Adrenal gland (tissue), 12 donors: Measurements from ENCODE around the gene STMN3. TPM values are rescaled to one million over a fixed set of nuclear protein-coding genes. Genes with fewer than 3 reads are reported as not detected.
A peak's percentile ranks its signal among the peaks of the same experiment; 100 is the strongest.

Source experiments
- DNase-seq, 7 donors: peaks; one replicate each; pipeline ENCODE4 v3.0.0-alpha.2; 2019 to 2020
- H3K27ac ChIP-seq, 5 donors: fragments of 200-600 bp; sonication (generic) in 4 of 5; 1 replicate in 3 of 5; 2 replicates in 2 of 5; pipeline versions ENCODE4 v1.5.1 to v1.8.0; 2016 to 2020; ENCODE audit warnings: mild to moderate bottlenecking in 1 of 5
- H3K27me3 ChIP-seq: fragments of 200-600 bp; 2 replicates; pipeline ENCODE4 v1.8.0; 2021
- H3K36me3 ChIP-seq, 2 donors: fragments of 200-600 bp; replicated peaks in 1 of 2; 1 replicate in 1 of 2; 2 replicates in 1 of 2; pipeline versions ENCODE4 v1.5.1 to v1.8.0; 2018 to 2022
- H3K4me1 ChIP-seq, 2 donors: fragments of 200-600 bp; replicated peaks in 1 of 2; 1 replicate in 1 of 2; 2 replicates in 1 of 2; pipeline versions ENCODE4 v1.5.1 to v1.8.0; 2018 to 2021
- H3K4me3 ChIP-seq, 4 donors: fragments of 200-600 bp; sonication (generic) in 3 of 4; one replicate each; pipeline ENCODE4 v1.5.1; 2016 to 2018
- H3K9me3 ChIP-seq, 3 donors: fragments of 200-600 bp; sonication (generic) in 1 of 3; replicated peaks in 1 of 3; 1 replicate in 2 of 3; 2 replicates in 1 of 3; pipeline versions ENCODE4 v1.5.1 to v1.8.0; 2016 to 2021
- POLR2A ChIP-seq, 2 donors: fragments of 450-650 bp; IDR thresholded peaks; one replicate each; pipeline ENCODE4 v1.6.1; 2017; ENCODE audit warnings: antibody characterized with exemption in 2 of 2, mild to moderate bottlenecking in 2 of 2, moderate library complexity in 1 of 2
- WGBS, 4 donors: extraction: QIAGEN DNeasy Blood & Tissue Kit in 2 of 4; methylation state at CpG; one replicate each; pipeline versions ENCODE4 v1.1.5 to v1.1.7; 2013 to 2017; 5-methylcytosine and 5-hydroxymethylcytosine counted together
- intact Hi-C, 2 donors: fragments of 100-400 bp; cut with DNase I; formaldehyde crosslinking; loops; one replicate each; pipeline versions ENCODE4 v1.14.1 to v1.15.0; 2022 to 2023
- polyA plus RNA-seq, 3 donors: library from polyadenylated mRNA; stranded (reverse); fragments of 200-250 nt in 2 of 3; fragments of 350-450 nt in 1 of 3; fragmentation: Illumina TruSeq in 1 of 3; extraction: RNeasy Lipid Tissue Mini Kit (QIAGEN cat#74804) in 1 of 3; gene quantifications; one replicate each; pipeline ENCODE4 v1.2.3, GENCODE V29; 2013 to 2014
- total RNA-seq, 9 donors: library from RNA; depleted of rRNA in 4 of 9; stranded (reverse); fragments of >200 nt in 4 of 9; fragments of 120-200 nt in 1 of 9; fragmentation: NEBNext Ultra II Directional in 1 of 9; extraction: Animal tissue kit (Norgen Biotek cat#: 25700) in 1 of 9; gene quantifications; one replicate each; pipeline versions ENCODE4 v1.1.0 to v1.2.4, GENCODE V29; 2013 to 2023
- TF ChIP-seq, protein P1 (sequence below), 6 experiments: fragments of 450-650 bp in 4 of 6; fragments of 200-600 bp in 2 of 6; sonication (generic) in 1 of 6; IDR thresholded peaks; 1 replicate in 5 of 6; 2 replicates in 1 of 6; pipeline versions ENCODE4 v1.5.1 to v1.8.0; 2016 to 2021; ENCODE audit warnings: antibody characterized with exemption in 6 of 6, mild to moderate bottlenecking in 2 of 6, moderate library complexity in 1 of 6
- donor health status: healthy with polysubstance abuse.
- donor health status: Bipolar disorder and iron deficiency.
- donor health status: DM: yes; HTN: yes; CAD: no.
- donor health status: DM: no; HTN: no; CAD: no.
- donor health status: DM: no; HTN: no; CAD: no.
- donor health status: DM: yes; HTN: yes; CAD: no.

Gene STMN3
- total and polyA plus RNA-seq, 12 donors, result 29.2 to 109 (median 54.5) TPM

DNA sequence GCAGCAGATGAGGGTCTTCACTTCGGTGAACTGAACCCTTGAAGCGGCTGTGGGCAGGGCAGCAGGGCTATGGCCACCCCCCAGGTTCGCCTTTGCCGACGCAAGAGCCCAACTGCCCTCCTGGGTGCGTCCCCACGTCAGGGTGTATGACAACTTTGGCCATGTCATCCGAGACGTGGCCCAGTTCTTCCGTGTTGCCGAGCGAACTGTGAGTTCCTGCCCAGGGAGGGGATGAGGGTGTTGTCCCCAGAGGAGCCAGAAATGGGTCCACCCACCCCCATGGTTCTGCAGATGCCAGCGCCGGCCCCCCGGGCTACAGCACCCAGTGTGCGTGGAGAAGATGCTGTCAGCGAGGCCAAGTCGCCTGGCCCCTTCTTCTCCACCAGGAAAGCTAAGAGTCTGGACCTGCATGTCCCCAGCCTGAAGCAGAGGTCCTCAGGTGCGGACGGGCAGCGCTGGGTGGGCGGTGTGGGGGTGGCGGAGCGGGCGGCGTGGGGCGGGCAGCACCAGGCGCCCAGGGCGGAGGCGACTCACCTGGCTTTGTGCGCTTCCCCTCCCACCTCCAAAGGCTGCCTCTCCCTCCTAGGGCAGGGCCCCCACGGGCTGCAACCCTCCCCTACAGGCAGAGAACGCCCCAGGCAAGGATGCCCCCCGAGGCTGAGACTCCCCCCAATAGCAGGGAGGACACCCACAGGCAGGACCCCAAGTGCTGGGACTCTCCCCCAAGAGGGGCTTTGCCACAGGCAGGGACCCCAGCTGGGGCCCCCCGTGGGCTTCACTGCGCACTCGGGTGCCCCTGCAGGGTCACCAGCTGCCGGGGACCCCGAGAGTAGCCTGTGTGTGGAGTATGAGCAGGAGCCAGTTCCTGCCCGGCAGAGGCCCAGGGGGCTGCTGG is 37.0 kb upstream of the STMN3 start:
- peak in 2 of 7 donors; percentile 11 to 32 for DNase-seq
- no peak for TF ChIP-seq POLR2A (IDR thresholded peaks at IDR 0.05)
- TF ChIP-seq, protein P1, sequence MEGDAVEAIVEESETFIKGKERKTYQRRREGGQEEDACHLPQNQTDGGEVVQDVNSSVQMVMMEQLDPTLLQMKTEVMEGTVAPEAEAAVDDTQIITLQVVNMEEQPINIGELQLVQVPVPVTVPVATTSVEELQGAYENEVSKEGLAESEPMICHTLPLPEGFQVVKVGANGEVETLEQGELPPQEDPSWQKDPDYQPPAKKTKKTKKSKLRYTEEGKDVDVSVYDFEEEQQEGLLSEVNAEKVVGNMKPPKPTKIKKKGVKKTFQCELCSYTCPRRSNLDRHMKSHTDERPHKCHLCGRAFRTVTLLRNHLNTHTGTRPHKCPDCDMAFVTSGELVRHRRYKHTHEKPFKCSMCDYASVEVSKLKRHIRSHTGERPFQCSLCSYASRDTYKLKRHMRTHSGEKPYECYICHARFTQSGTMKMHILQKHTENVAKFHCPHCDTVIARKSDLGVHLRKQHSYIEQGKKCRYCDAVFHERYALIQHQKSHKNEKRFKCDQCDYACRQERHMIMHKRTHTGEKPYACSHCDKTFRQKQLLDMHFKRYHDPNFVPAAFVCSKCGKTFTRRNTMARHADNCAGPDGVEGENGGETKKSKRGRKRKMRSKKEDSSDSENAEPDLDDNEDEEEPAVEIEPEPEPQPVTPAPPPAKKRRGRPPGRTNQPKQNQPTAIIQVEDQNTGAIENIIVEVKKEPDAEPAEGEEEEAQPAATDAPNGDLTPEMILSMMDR (IDR thresholded peaks at IDR 0.05), result no peak
- H3K4me1 ChIP-seq, result peaks cover 4 to 29% of the 10 kb centered on the region in 2 donors

DNA sequence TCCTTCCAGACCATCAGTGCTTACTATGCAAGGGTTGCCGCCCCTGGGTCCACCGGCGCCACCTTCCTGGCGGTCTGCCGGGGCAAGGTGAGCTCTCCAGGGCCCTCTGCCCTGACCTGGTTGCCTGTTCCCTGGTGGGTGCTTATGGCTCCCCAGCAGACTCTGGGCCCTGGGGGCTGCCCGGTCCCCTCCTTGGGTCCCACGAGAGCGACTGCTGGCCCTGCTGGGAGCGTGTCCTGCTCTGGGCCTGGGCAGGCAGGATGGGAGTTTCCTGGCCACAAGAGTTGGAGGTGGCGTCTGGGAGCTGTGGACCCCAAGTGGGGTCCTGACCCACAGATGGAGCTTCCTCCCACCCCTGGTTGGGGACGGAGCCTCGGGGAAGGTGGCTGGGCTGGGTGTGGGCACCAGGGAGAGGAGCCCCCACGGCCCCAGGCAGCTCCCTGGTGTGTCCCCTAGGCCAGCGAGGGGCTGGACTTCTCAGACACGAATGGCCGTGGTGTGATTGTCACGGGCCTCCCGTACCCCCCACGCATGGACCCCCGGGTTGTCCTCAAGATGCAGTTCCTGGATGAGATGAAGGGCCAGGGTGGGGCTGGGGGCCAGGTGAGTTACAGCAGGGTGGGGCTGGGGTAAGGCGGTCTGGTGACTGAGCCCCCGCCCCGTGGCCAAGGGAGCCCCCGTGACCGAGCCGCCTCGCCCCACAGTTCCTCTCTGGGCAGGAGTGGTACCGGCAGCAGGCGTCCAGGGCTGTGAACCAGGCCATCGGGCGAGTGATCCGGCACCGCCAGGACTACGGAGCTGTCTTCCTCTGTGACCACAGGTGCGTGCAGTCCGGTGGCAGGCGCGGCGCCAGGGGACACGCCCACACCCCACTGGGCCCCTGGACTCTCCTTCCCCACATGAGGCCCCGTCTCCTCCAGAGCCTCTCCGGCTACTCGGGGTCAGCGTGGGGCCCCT is 36.1 kb upstream of the STMN3 start:
- no peaks in the 10 kb centered on the region for H3K27me3 ChIP-seq
- no peak overlapping the region for H3K4me3 ChIP-seq
- peaks cover 0 to under 1% of the 10 kb centered on the region in 2 donors for H3K36me3 ChIP-seq
- H3K9me3 ChIP-seq, result no peaks in the 10 kb centered on the region
- intact Hi-C loops, result no loop called here
- TF ChIP-seq, protein P1 (IDR thresholded peaks at IDR 0.05), result no peak
- no peak for TF ChIP-seq POLR2A (IDR thresholded peaks at IDR 0.05)
- H3K27ac ChIP-seq, result peak overlapping the region in 2 of 5 donors; percentile 93 to 95
- peaks cover 4 to 29% of the 10 kb centered on the region in 2 donors for H3K4me1 ChIP-seq
- 88 to 100% (median 93%) methylated on average over 2 to 44 of the region's 44 CpGs for WGBS, 4 donors
- peak in 1 of 7 donors; percentile 50 for DNase-seq

More for the DNA sequence above, 37.0 kb upstream of the STMN3 start:
- intact Hi-C loops, result no loop called here
- no peaks in the 10 kb centered on the region for H3K27me3 ChIP-seq
- no peak overlapping the region for H3K4me3 ChIP-seq
- H3K36me3 ChIP-seq, result peaks cover 0 to 5% of the 10 kb centered on the region in 2 donors
- 87 to 93% (median 91%) methylated on average over 19 to 40 of the region's 40 CpGs for WGBS, 4 donors
- H3K27ac ChIP-seq, result peak overlapping the region in 1 of 5 donors; percentile 95
- H3K9me3 ChIP-seq, result no peaks in the 10 kb centered on the region

DNA sequence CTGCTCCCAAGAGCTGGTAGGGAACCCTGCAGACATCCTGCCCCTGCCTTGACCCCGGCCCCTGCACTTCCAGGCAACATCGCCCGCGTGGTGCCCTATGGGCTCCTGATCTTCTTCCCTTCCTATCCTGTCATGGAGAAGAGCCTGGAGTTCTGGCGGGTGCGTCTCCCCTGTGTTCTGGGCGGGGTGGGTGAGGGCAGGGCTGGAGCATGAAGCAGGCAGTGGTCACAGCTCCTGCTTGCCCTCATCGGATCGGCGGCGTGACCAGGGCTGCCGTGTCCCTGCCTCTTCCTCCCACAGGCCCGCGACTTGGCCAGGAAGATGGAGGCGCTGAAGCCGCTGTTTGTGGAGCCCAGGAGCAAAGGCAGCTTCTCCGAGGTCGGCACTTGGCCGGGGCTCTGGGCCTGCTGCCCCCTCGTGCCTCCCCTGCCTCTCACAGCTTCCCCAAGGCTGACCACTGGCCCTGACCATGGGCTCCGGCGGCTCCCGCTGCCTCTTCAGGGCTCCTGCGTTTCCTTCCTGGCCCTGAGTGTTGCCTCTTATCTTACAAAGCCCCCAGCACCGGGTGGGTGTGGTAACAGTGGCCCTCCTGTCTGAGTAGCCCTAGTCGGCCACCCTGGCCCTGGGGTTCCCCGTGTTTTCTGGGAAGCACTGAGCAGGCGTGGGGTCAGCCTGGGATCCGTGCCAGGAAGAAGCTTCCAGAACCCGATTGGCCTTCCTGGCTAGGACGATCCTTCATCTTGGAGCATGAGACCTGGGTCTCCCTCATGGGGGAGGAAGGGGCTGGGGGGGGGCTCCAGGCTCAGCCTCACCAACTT is 35.2 kb upstream of the STMN3 start:
- DNase-seq, result peak in 3 of 7 donors; percentile 38 to 66 (median 51)
- H3K27me3 ChIP-seq, result no peaks in the 10 kb centered on the region
- no peaks in the 10 kb centered on the region for H3K9me3 ChIP-seq
- no peaks in the 10 kb centered on the region for H3K36me3 ChIP-seq
- WGBS, 4 donors, result 55 to 86% (median 60%) methylated on average over 4 to 31 of the region's 31 CpGs
- intact Hi-C loops, result no loop called here
- H3K27ac ChIP-seq, result peak overlapping the region in 3 of 5 donors; percentile 72 to 95 (median 93)
- TF ChIP-seq, protein P1 (IDR thresholded peaks at IDR 0.05), result no peak
- TF ChIP-seq POLR2A (IDR thresholded peaks at IDR 0.05), result no peak
- no peak overlapping the region for H3K4me3 ChIP-seq
- peaks cover 4 to 29% of the 10 kb centered on the region in 2 donors for H3K4me1 ChIP-seq
